Suprapubic skin (tissue), 4 donors: Measurements from ENCODE around the gene TCAP. TPM values are rescaled to one million over a fixed set of nuclear protein-coding genes. Genes with fewer than 3 reads are reported as not detected.

Experiments
- DNase-seq, 2 donors: peaks; one replicate each; pipeline ENCODE4 v3.0.0-alpha.2; 2019; ENCODE audit warnings: low spot score in 2 of 2
- H3K27ac ChIP-seq: fragments of 200-600 bp; sonication (generic); one replicate; pipeline ENCODE4 v1.5.1; 2019
- H3K27me3 ChIP-seq: fragments of 200-600 bp; sonication (generic); one replicate; pipeline ENCODE4 v1.5.1; 2019
- H3K36me3 ChIP-seq: fragments of 200-600 bp; sonication (generic); one replicate; pipeline ENCODE4 v1.5.1; 2019
- H3K4me1 ChIP-seq: fragments of 200-600 bp; sonication (generic); one replicate; pipeline ENCODE4 v1.5.1; 2019
- H3K4me3 ChIP-seq: fragments of 200-600 bp; sonication (generic); one replicate; pipeline ENCODE4 v1.5.1; 2019; ENCODE audit warnings: mild to moderate bottlenecking
- H3K9me3 ChIP-seq: fragments of 200-600 bp; sonication (generic); one replicate; pipeline ENCODE4 v1.5.1; 2019
- EP300 ChIP-seq: sonication (generic); formaldehyde crosslinking; IDR thresholded peaks from one replicate; pipeline ENCODE4 v1.6.1; 2017; ENCODE audit warnings: antibody characterized with exemption
- POLR2A ChIP-seq, 2 donors: fragments of 450-650 bp; IDR thresholded peaks; one replicate each; pipeline ENCODE4 v1.6.1; 2017; ENCODE audit warnings: antibody characterized with exemption in 2 of 2, mild to moderate bottlenecking in 2 of 2, moderate library complexity in 2 of 2
- POLR2AphosphoS5 ChIP-seq, 3 donors: sonication (generic); formaldehyde crosslinking; IDR thresholded peaks; one replicate each; pipeline ENCODE4 v1.6.1; 2017; ENCODE audit warnings: antibody characterized with exemption in 3 of 3
- WGBS: methylation state at CpG from one replicate; pipeline ENCODE4 v1.1.5; 2018; 5-methylcytosine and 5-hydroxymethylcytosine counted together
- total RNA-seq, 4 donors: library from RNA; depleted of rRNA; stranded (reverse); fragments of >200 nt; gene quantifications; one replicate each; pipeline ENCODE4 v1.1.0, GENCODE V29; 2016
- TF ChIP-seq, protein P1 (sequence below), 2 donors: fragments of 200-600 bp in 1 of 2; fragments of 450-650 bp in 1 of 2; sonication (generic) in 1 of 2; IDR thresholded peaks; one replicate each; pipeline ENCODE4 v1.5.1; 2016 to 2019; ENCODE audit warnings: antibody characterized with exemption in 2 of 2, mild to moderate bottlenecking in 1 of 2, moderate library complexity in 1 of 2

TCAP gene
- total RNA-seq, 4 donors from 2014 or later: 0.57 to 2.4 (median 1.1) TPM; not detected in 1

DNA sequence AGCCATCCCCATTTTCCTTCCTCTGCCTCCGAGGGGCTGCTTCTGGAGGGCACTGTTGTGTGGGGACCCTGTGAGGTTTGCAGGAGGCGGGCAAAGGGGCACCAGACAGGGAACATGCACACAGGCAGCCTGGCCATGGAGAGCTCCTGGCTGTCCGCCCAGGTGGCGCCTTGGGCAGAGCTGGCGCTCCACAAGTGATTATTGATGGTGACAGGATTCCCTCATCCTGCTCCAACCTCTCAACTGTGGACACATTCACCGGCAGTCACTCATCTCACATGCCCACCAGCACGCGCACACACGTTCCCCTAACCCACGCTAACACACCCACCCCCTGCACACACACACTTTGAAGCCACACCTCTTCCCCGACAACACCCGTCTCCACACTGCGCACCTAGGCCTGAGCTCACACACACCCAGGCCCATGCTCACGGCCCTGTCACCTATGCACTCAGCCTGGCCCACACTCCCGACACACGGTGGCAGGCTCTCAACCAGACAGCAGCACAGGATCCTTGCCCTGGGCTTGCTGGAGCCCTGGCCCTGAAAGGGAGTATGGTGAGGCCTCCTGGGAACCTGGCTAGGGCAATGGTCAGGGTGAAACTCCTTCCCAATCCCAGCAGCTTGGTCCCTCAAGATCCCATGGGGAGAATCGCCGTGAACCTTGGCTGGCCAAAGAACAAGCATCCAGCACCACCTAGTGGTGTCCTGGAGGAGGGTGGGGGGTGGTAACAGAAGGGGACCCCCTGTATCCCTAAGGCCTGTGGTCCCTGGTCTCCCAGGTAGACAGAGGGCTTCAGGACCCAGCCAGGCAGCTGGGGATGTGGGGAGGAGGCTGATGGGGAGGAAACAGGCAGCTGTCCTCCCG lies 6.7 kb downstream of the TCAP start:
- Histone ChIP-seq H3K27ac (no peak overlapping the region), H3K36me3 (no peaks in the 10 kb centered on the region), H3K9me3 (no peaks in the 10 kb centered on the region), H3K4me3 (no peak overlapping the region), H3K4me1 (peaks cover 58% of the 10 kb centered on the region), H3K27me3 (peaks cover 35% of the 10 kb centered on the region)
- TF ChIP-seq POLR2A (IDR thresholded peaks at IDR 0.05): no peak
- no peak for TF ChIP-seq POLR2AphosphoS5 (IDR thresholded peaks at IDR 0.05)
- TF ChIP-seq, protein P1, sequence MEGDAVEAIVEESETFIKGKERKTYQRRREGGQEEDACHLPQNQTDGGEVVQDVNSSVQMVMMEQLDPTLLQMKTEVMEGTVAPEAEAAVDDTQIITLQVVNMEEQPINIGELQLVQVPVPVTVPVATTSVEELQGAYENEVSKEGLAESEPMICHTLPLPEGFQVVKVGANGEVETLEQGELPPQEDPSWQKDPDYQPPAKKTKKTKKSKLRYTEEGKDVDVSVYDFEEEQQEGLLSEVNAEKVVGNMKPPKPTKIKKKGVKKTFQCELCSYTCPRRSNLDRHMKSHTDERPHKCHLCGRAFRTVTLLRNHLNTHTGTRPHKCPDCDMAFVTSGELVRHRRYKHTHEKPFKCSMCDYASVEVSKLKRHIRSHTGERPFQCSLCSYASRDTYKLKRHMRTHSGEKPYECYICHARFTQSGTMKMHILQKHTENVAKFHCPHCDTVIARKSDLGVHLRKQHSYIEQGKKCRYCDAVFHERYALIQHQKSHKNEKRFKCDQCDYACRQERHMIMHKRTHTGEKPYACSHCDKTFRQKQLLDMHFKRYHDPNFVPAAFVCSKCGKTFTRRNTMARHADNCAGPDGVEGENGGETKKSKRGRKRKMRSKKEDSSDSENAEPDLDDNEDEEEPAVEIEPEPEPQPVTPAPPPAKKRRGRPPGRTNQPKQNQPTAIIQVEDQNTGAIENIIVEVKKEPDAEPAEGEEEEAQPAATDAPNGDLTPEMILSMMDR (IDR thresholded peaks at IDR 0.05): peak in 1 of 2 donors; percentile 19
- no peak for TF ChIP-seq EP300
- peak in 1 of 2 donors; percentile 61 for DNase-seq
- WGBS: 36% methylated on average over 17 of the region's 19 CpGs

DNA sequence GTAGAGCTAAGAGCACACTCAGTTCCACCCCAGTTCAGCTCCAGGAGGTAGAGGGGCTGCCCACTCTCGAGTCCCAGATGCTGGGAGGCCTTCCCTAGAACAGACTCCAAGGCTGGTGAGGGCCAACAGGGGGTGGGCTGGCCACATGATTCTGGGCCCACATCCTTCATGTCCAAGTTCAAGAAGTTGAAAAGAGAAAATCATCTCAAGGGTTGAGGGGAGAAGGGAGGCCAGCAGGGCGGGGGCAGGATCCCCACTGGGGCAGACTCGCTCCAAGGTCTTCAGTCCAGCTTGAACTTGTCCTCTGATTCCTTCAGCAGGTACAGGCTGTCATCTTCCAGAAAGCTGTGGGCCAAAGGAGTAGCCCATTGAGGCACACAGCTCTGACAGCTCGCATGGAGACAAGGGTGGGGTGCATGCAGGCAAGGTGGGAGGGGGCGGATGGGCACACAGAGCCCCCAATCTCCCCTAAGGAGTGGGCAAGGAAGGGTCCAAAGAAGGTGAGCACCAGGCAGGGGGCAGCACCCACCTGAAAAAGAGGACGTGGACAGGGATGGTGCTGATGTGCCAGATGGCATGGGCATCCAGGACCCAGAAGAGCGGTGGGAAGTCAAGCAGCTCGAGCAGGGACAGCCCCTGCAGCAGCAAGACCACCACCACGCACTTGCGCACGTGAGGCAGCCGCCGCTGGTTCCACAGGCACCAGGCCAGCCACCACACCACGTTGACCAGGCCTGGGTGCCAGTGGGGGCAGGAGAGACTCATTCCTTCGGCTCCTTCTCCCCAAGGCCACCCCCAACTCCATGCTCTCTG lies 7.6 kb downstream of the TCAP start:
- Histone ChIP-seq H3K27me3 (peaks cover 27% of the 10 kb centered on the region), H3K4me1 (peaks cover 50% of the 10 kb centered on the region), H3K4me3 (no peak overlapping the region), H3K36me3 (no peaks in the 10 kb centered on the region), H3K27ac (no peak overlapping the region), H3K9me3 (no peaks in the 10 kb centered on the region)
- peak in 1 of 2 donors; percentile 48 for DNase-seq
- no peak for TF ChIP-seq POLR2AphosphoS5 (IDR thresholded peaks at IDR 0.05)
- TF ChIP-seq EP300: no peak
- TF ChIP-seq, protein P1 (IDR thresholded peaks at IDR 0.05): no peak
- no peak for TF ChIP-seq POLR2A (IDR thresholded peaks at IDR 0.05)
- 84% methylated on average over 15 of the region's 15 CpGs for WGBS

DNA sequence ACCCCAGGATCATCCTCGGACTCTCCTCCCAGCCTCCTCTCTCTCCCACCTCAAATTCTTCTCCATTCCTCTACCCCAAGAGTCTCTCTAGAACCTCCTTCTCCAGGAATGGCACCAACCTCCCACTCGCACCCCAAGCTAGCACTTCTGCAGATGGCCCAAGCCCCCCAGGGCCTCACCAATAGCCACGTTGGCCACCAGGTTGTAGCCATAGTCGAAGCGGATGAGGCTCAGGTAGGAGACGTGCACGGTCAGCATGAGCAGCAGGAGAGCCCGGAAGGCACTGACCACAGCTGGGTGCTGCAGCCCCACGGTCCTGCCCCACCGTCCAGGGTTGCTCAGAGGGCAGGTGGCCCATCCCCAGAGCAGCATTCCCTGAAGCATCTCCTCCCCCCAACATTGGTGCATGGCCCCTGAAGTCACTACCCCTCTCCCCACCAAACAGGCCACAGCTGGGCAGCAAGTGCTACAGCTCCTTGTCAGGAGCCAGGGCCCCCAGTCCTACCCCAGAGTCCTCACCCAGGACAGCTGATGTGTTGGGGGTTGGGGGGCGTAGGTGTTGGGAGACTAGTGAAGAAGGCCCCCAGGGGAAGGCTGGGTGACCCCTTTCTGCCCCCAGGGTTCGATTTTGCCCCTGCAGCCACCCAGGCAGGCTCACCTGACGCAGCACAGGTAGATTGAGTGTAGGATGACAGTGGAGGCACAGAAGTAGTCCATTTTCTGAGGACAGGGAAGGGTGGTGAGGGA lies 8.4 kb downstream of the TCAP start:
- peaks cover 42% of the 10 kb centered on the region for H3K4me1 ChIP-seq
- H3K9me3 ChIP-seq: no peaks in the 10 kb centered on the region
- H3K36me3 ChIP-seq: no peaks in the 10 kb centered on the region
- peak in 1 of 2 donors; percentile 55 for DNase-seq
- WGBS: 79% methylated on average over 8 of the region's 13 CpGs
- H3K4me3 ChIP-seq: no peak overlapping the region
- no peak overlapping the region for H3K27ac ChIP-seq
- H3K27me3 ChIP-seq: peaks cover 19% of the 10 kb centered on the region
- TF ChIP-seq EP300: no peak

DNA sequence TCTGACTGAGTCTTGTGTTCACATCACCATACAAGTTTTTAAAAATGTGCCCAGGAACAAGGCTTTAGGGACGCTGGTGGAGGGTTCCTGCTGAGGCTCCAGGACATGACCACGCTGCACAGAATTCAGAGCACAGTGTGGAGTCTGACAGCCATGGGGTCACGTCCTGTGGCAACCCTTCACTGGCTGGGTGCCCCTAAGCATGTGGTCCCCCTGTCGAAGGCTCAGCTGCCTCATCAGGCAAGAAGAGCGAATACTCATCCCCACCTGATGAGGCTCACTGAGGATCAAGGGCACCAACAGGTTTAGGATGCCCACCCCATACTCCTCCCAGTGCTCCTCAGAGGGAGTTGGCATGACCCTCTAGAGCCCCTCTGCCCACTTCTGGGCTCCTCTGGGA lies 9.0 kb downstream of the TCAP start:
- 69% methylated on average over 5 of the region's 5 CpGs for WGBS
- no peak for TF ChIP-seq EP300
- TF ChIP-seq POLR2A (IDR thresholded peaks at IDR 0.05): no peak
- TF ChIP-seq POLR2AphosphoS5 (IDR thresholded peaks at IDR 0.05): no peak
- TF ChIP-seq, protein P1 (IDR thresholded peaks at IDR 0.05): no peak
- peaks cover 39% of the 10 kb centered on the region for H3K4me1 ChIP-seq

DNA sequence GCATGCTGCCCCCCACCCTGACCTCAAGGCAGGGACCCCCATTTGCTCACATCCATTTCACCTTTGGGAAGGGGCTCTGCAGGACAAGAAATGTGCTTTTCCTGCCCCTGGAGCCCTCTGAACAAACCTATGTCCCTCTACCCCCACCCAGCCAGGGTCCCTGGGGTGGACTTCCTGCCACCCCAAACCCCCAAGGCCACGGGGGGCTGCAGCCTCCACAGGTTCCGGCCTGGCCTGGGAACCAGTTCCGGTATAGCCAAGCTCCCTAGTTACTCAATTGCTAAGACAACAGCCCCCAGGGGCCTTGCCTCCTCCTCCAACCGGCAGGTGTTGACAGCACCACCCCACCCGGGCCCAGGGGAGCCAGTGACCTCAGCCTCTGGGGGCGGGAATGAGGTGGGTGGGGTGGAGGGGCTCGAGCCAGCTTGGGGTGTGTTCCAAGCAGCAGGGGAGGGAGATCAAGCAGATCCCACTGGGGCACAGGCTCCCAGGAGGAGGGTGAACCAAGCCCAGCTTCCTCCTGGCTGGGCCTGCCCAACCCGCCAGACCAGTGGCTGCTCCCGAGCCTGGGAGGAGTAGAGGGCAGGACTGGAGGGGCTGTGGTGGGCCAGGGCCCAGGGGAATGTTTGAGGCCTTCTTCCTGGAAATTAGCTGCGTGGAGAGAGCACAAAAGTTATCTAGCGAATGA lies 9.7 kb downstream of the TCAP start:
- 32% methylated on average over 9 of the region's 11 CpGs for WGBS
- Histone ChIP-seq H3K9me3 (no peaks in the 10 kb centered on the region), H3K4me1 (peaks cover 39% of the 10 kb centered on the region), H3K27me3 (peaks cover 5% of the 10 kb centered on the region), H3K4me3 (no peak overlapping the region), H3K36me3 (peaks cover 4% of the 10 kb centered on the region), H3K27ac (peak overlapping the region; percentile 73)
- TF ChIP-seq POLR2AphosphoS5 (IDR thresholded peaks at IDR 0.05) (no peak), POLR2A (IDR thresholded peaks at IDR 0.05) (no peak), EP300 (no peak)
- TF ChIP-seq, protein P1 (IDR thresholded peaks at IDR 0.05): no peak
- DNase-seq: peak in 1 of 2 donors; percentile 61

More for the DNA sequence above, 9.0 kb downstream of the TCAP start:
- H3K27me3 ChIP-seq: peaks cover 12% of the 10 kb centered on the region
- no peaks in the 10 kb centered on the region for H3K36me3 ChIP-seq
- peak in 1 of 2 donors; percentile 50 for DNase-seq
- no peak overlapping the region for H3K4me3 ChIP-seq
- peak overlapping the region; percentile 73 for H3K27ac ChIP-seq
- no peaks in the 10 kb centered on the region for H3K9me3 ChIP-seq
